HG02610 (cell line): ENCODE data around the gene KANK4.
"Not testable (repeated sequence)": the region's sequence is repeated elsewhere in the genome, so short reads cannot be mapped to it uniquely, and the experiment has no call there.

Experiments used
- ATAC-seq: cut with Tn5 transposase; IDR thresholded peaks from one replicate; pipeline ENCODE4 v1.9.1; 2021; ENCODE audit warnings: mild to moderate bottlenecking, moderate library complexity; ENCODE audit not compliant: unreplicated experiment

The KANK4 gene

DNA sequence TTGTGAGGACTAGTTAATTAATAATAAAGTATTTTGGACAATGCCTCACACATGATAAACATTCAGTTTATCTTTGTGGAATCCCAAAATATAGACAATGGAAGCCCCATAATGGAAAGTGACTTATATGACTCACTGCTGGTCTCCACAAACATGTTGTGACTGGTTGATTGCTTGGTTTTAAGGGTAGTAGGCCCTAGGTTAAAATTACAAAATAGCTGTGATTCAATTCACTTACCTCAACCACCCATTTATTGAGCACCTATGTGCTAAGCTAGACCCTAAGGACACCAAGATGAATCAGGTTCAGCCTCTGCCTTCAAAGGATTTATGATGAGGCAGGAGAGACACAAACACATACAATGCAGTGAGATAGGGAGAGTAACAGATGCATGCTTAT is 42.4 kb downstream of the KANK4 start:
- no peak for ATAC-seq

DNA sequence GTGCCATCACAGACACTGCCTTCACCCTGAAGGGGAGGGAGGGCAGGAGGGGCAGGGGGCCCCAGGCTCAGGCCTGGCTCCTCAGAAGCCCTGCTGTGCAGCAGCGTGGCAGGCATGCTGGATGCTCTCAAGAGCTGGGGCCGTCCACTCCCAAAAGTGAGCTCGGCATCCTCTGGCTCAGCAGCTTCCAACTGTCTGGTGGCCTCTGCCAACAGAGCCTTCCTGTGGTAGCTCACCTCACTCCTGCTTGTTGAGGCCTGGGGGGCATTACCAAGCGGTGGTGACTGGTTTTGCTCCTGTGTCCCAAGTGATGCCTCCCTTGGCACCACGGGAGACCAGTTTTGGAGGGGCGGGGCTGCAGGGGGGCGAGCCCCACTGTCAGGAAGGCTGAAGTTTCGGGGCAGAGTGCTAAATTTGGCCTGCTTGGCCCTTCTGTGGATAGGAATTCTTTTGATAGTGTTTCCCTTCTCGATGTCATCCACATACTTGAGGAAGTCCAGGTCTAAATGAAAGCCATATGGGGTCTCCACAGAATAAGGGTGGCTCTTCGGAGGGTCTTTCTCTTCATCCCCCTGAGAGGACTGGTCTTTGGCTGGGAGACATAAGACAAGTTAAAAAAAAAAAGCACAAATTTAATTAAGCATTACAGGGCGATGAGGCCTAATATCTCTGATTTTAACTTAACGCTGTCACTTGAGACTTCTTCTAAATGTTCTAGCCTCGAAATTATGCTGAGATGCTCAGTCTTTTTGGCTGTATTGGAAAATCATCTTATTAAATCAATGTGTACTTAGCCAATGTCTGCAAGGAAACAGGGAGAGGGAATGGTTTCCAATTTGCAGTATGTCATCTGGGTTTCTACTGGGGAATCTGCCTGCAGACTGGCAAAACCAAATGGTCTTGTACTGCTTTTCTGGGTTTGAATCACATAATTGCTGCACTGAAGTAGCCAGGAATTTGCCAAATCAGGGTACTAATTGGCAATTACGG is 44.4 kb downstream of the KANK4 start:
- no peak for ATAC-seq

DNA sequence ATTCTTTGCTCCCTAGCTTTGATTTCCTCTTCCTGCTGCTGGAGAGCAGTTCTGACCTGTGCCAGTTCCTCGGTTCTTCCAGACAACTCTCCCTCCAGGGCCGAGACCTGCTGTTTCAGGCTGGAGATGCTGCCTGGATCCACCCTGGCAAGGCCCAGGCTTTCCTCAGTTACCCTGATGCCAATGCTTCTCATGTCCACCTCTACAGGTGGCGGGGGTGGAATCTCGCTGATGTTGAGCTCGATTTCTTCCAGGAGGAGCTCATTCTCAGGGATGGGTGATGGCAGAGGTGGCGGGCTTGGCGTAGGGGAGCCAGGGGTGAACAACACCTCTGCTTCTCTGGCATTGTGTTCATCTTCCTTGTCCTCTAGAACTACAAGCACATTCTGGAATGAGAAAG is 45.3 kb downstream of the KANK4 start:
- no peak for ATAC-seq

GRCh38 chr1:62271948-62272728 is 47.1 kb downstream of the KANK4 start:
- ATAC-seq: peak; percentile 86

DNA sequence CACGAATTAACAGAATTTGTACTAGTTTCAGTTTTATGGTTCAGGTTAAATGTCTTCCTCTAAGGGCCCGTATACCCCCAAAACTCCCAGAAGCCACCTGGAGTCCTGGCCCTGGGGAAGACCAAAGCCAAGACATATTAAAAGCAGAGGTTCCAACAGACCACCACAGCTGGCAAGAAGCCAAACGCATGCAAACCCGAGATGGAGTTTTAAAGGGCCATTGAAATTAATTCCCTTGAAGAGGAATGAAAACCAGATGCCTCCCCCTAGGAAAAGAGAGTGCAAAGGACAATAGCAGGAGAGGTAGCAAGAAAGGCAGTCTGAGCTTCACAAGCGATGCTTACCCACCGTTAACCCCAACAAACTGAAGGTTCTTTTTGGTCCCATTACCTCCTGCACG is 48.1 kb downstream of the KANK4 start:
- ATAC-seq: no peak

DNA sequence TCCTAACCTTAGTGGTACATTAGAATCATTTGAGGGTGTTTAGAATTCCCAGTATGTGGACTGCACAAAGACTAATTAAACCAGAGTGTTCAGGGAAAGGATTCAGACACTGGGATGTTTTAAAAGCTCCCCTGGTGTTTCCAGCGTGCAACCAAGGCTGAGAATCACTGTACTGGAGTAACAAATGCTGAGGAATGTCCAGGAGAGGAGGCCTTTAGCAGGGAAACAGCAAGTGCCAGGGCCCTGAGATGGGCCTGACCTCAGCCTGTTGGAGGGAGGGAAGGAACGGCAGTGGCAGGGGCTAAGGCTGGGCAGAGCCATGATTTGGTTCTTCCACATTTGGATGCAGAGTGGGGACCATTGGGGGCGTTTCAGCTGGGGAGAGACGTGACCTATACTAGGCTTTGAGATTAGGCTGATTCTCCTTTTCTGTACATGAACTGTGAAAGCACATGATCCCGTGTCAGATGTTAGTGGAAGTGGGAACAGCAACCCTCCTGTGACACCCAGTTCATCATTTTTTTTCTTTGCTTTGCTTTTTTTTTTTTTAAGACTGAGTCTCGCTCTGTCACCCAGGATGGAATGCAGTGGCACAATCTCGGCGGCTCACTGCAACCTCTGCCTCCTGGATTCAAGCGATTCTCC is 49.3 kb downstream of the KANK4 start:
- no peak for ATAC-seq

DNA sequence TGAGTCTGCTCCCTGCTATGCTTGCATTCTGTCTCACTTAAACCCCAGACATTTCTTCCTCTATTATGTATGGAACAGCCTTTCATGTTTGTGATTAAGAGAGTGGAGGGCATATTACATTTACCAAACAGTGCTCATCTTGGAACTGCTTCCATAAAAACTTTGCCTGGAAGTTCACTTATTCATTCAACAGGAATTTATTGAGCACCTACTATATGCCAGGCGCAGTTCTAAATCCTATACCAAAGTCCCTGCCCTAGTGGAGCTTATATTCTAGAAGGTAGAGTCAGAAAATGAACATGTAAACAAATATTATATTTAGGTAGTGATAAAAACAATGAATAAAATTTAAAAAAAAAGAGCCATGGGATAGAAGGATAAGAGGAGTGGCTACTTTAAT is 49.8 kb downstream of the KANK4 start:
- no peak for ATAC-seq

DNA sequence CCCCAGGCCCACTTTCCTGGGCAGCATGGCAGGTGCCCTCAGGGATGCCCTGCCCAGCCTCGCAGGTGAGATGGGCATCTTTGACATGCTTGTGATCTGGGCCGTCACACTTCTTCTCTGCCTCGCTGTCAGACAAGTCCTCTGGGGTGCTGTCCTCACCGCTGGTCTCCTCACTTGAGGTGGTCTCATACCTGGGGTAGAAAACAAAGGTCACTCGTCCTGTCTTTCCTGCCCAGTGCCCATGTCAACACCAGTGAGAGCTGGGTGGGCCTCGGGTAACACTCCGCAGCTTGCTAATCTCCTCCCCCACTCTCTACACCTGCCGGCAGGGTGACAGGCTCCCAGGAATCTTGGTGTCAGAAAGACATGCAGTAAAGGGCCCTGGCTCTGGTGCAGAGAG is 50.9 kb downstream of the KANK4 start:
- ATAC-seq: no peak

DNA sequence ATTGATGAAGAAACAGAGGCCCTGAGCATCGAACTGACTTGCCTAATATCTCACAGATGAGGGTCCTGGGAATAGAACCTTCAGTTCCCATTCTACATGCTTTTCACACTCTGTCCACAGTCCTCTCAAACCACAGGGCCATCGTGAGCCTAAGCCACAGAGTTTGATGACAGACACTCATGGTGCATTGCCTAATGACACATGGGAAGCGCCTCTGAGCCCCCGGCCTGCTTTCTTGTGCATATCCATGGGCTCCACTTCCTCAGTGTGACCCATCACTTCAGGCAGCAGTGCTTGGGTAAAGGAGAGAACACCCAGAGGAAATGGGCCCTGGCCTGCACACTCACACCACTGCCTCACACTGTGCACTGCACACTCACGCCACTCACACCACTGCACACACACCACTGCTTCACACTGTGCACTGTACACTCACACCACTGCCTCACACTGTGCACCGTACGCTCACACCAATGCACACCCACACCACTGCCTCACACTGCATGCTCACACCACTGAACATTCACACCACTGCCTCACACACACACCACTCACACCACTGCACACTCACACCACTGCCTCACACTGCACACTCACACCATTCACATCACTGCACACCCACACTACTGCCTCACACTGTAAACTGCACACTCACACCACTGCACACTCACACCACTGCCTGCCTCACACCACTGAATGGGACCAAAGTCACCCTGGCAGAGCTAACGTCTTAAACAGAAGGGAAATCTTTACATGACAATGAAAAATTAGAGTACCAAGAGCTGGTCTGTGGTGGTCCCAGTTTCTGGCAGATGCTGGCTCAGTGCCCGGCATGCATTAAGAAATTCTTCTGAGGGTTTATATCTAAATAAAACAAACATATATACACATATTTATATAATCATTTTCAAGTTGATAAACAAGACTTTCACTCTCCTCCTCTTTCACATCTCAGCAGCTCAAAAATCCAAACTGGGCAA is 53.0 kb downstream of the KANK4 start:
- ATAC-seq: no peak

DNA sequence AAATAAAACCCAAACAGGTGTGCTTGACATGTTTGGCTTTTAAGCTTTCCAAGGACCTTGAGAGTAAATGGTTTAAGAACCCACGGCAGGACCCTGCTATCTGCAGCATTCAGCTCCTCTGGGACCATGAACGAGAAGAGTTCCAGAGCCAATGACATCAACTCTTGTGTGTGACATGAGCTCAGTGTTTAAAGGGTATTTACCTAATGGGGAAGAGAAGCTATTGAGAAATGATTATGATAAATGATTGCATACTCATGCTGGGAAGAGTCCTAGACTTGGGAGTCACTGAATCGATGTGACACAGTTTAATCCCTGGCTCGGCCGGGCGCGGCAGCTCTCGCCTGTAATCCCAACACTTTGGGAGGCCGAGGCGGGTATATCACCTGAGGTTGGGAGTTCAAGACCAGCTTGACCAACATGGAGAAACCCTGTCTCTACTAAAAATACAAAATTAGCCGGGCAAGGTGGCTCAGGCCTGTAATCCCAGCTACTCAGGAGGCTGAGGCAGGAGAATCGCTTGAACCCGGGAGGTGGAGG is 55.4 kb downstream of the KANK4 start:
- no peak for ATAC-seq

DNA sequence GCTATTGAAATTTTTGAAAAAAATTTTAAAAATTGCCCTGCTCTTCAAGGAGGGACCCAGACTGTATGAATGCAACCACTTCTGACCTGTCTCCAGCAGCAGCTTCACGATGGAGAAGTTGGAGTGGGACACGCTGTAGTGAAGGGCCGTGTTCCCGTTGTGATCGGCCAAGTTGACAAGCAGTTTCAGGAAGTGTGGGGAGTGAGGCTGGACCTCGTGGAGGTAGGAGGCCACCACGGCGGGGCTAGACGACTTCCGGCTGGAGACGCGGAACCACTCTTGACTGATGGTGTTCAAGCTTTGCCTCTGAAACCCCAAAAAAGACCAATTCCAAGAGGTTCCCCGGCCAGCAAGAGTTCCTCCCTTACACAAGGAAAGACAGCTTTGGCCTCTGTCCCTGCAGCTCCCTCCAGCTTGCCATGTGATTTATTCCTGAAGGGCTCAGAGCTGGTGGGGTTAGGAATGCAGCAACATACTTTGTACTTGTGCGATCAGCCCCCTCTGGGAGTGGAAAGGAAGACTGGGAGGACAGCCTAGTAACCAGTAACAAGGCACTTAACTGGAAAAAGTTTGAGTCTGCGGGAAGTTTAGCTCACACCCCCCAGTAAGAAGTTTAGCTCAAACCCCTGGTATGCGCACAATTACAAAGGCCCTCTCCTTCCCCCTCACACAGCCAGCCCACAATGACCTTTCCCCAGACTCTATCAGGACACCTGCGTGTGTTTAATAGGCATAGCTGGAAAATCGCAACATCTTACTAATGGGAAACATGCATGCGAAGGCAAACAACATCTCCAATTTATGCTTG is 56.0 kb downstream of the KANK4 start:
- no peak for ATAC-seq

DNA sequence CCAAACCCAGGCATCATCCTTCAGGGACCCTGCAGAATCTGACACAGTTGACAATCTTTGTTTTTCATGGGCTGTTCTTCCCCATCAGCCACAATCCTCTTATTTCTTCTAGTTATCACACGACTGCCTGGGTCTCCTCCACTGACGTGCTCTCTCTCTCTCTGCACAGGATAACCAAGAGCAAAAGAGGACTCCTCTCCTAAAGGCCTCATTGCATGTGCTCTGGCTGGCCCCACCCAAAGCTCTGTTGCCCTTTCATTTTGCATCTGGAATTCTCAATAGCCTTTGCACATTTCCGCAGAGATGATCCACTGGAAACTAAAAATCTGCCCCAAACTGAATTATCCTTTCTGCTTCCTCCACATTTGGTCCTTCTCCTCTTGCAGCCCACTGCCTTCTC is 58.5 kb downstream of the KANK4 start:
- ATAC-seq: no peak

DNA sequence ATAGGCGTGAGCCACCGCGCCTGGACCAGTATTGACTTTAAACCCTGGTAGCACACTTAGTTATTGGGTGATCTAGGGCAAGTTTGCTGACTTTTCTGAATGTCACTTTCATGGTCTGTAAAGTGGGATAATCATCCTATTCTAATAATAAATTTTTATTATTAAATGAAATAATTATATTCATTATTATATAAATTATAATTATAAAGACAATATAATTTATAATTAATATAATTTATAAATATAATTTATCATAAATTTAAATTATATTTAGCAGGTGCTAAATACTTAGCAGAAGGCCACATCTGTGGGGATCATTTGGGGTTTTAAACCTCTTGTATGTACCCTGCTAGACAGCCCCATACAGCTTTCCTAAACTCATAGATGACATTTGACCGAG is 59.7 kb downstream of the KANK4 start:
- ATAC-seq: no peak

DNA sequence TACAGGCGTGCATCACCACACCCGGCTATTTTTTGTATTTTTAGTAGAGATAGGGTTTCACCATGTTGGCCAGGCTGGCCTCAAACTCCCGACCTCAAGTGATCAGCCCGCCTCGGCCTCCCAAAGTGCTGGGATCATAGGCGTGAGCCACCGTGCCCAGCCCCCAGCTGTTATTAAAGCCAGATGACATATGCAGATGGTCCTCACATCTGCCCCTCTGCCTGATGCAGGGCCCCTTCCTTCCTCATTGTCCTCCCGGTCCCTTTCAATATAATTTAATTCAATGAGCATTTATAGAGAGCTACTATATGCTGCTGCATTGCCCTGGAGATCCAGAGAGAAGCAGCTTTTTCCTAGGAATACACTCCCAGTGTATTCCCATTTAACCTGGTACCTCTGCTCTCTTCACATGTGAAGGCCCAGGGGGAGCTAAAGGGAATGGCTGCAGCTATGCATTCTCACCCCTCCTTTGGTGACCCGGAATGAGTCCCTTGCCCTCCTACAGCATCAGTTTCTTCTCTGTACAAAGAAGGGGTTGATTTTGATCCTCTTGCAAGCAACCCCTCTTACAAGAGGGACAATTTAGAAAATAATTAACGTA is 69.0 kb downstream of the KANK4 start:
- ATAC-seq: no peak

DNA sequence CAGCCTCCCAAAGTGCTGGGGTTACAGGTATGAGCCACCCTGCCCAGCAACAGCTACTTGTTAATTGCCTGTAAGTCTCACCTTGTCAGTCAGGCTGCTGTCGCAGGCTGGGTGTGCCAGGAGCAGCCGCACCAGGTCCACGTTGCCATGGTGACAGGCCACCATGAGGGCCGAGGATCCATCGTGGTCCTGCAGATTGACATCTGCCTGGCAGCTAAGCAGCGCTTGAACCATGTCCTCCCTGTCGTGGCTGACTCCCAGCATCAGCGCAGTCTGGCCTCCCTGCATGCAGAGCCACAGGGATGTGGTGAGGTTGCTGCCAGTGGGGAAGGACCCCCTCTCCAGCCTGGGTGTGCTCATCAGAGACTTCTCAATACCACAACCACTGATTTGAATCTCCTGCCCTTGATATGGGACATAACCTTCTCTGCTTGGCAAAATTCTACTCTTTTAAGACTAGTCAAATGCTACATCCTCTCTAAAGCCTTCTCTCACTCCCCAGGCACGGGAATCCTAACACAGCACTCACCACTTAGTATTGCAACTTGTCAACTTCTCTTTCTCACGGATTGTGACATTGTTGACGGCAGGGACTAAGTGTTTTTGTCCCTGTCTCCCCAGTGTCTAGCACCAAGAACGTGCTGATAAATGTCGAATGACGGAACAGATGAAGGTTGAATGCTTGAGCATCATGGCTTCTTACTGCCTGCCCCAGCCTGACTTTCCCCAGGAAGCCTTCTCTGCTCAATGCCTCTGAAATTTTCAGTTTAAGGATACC is 71.7 kb downstream of the KANK4 start:
- no peak for ATAC-seq

DNA sequence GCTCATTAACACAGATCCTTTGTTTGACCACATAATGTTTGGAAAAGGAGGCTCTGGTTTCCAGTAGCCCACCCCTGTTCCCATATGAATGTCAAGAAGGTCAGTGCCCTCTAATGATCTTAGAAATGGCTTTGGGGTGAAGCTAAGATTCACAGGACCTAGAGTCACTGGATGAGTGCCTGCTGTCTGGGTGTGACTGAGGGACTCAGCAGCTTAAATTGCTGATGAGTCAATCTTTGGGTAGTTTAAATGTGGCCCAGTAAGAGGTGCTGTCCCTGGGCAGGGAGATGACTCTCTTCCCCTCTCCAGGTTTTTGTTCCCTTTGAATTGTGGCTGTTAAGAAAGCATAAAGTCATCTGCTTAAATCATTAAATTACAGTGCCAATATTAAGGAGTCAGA is 74.0 kb downstream of the KANK4 start:
- no peak for ATAC-seq

DNA sequence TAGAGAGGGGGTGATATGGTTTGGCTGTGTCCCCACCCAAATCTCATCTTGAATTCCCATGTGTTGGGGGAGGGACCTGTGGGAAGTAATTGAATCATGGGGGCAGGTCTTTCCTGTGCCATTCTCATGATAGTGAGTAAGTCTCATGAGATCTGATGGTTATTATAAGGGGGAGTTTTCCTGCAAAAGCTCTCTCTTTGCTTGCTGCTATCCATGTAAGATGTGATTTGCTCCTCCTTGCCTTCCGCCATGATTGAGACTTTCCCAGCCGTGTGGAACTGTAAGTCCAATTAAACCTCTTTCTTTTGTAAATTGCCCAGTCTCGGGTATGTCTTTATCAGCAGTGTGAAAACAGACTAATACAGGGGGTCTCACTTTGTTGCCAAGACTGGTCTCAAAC is 74.9 kb downstream of the KANK4 start:
- not testable (repeated sequence) for ATAC-seq
